GM18858 (cell line): Measurements from ENCODE around the gene GLP1R.

ENCODE experiments used
- ATAC-seq: cut with Tn5 transposase; IDR thresholded peaks from one replicate; pipeline ENCODE4 v1.9.1; 2021; ENCODE audit not compliant: unreplicated experiment

Gene GLP1R

DNA sequence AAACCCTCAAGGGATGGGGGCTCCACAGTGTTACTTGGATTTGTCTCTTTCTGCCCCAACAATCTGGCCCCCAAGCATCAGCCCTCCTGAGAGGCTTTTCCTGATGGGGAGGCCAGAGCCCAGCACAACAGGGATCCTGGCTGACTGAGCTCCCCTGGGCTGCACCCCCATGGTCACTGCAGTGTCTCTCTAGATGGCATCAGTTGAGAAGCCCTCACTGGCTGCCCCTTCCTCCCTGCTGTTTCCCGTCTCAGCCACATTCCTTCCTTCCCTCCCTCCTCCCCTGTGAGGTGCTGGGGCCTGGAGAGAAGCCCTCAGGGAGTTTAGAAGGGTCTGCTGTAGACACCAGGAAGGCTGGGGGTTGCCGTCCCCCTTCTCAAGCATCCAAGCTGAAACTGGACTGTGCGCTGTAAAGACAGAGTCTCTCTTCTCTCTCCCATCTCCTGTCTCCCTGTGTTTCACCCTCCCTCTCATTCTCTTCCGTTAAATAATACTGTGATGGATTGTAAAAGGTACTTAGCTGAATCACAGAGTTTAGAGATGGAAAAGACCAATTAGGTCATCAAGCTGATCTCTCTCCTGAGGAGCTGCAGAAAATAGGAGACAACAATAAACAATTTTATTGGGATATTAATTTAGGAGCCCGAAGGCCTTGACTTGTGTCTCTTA lies 36.7 kb downstream of the GLP1R start:
- ATAC-seq: no peak

GRCh38 chr6:39086294-39086693 lies 37.7 kb downstream of the GLP1R start:
- ATAC-seq: peak; percentile 61

- ATAC-seq: no peak
These were observed 38.1 kb downstream of the GLP1R start for GRCh38 chr6:39086711-39087110.

GRCh38 chr6:39087197-39087596 lies 38.6 kb downstream of the GLP1R start:
- ATAC-seq: no peak

GRCh38 chr6:39088331-39088730 lies 39.8 kb downstream of the GLP1R start:
- ATAC-seq: no peak

- no peak for ATAC-seq
These were observed 41.5 kb downstream of the GLP1R start for GRCh38 chr6:39090036-39090435.

DNA sequence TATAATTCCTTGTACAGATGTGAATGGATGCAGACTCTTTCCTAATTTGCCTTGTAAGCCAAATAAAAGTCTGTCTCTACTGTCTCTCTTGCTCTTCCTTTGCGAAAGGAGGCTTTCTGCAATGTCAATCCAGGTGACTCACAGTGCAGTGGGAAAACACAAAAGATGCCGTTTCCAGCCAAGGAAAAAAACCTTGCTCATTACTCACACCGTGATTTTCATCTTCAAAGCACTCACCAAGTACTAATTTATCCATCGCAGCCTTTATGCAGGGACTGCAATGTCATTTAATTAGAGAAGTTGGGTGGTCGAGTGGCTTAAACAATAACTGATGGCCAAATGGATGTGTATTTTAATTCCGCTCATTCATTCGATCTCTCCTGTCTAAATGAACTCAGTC lies 42.6 kb downstream of the GLP1R start:
- no peak for ATAC-seq

GRCh38 chr6:39092124-39092523 lies 43.5 kb downstream of the GLP1R start:
- ATAC-seq: no peak

DNA sequence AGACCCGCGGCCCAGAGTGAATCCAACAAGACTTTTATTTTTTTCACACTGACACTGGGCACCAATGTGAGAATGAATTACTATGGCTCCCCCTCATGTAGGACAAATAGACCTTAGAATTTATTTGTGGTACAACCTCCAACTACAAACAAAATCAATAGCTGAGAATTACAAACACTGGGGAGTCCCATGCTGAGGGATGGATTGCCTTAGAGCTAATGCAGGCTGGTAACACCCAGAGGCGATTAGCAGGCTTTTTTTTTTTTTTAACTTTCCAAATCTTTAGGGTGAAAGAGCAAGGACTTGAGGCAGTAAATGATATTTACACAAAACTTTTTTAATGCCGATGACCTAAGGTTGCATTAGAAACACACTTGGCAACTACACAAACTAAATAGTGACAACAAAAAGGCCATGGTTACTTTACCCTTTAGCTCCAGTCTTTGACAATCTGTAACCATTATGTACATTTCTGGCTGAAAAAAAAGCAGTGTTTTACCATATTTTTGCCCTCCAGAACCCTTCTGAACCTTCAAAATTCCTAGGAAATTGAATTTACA lies 44.6 kb downstream of the GLP1R start:
- ATAC-seq: no peak

- ATAC-seq: no peak
These were observed 47.0 kb downstream of the GLP1R start for GRCh38 chr6:39095578-39095977.

- no peak for ATAC-seq
These were observed 51.8 kb downstream of the GLP1R start for GRCh38 chr6:39100358-39100757.

DNA sequence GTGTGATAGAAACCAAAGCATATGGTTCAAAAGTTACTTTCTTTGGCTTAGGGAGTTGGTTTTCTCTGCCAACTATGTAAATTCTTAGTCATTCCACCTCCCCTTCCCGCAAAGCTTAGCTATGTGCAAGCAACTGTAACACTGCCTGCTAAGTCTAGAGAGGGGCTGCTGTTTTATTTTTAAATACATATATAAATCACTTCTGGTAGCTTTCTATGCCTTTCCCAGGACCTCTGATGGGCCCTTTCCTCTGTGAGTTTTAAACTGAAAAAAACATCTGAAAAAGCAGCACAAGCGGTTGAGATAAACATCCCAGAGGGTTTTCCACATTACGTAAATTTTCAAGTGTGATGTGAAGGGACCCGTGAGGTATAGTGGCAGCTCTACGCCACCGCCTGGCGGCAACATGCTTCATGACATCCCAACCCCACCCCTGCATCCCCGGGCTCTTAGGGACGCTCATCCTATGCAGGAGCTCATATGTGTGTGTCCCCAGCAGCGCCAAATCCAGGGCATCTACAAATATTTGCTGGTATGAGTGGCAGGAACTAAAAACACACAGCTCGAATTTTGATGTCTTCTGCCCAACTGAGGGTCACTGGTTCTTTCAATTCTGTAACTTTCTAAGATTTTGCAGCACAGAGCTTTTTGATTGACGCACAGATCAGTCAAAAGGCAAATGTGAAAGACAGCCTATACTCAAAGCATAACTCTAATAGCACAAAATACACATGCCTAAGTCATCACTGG lies 53.7 kb downstream of the GLP1R start:
- no peak for ATAC-seq

GRCh38 chr6:39102821-39103136 lies 54.2 kb downstream of the GLP1R start:
- ATAC-seq: peak; percentile 61

GRCh38 chr6:39104528-39104927 lies 55.9 kb downstream of the GLP1R start:
- ATAC-seq: no peak

DNA sequence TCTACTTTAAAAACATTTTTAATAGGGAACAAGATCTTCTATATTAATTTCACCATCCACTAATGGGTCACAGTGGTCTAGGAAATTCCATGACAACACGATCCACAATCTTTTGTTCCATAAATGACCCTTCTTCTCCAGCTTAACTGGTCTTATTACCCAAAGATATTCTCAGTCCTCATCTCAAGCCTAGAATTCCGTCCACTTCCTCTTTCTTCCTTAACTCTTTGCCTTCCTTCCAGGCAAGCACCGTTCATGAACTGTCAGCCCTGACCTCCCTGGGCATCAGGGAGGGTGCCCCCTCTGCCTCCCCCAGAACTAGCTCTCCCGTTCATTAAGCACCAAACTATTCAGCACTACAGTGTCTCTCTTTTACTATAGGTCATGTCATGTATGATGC lies 58.5 kb downstream of the GLP1R start:
- ATAC-seq: no peak

DNA sequence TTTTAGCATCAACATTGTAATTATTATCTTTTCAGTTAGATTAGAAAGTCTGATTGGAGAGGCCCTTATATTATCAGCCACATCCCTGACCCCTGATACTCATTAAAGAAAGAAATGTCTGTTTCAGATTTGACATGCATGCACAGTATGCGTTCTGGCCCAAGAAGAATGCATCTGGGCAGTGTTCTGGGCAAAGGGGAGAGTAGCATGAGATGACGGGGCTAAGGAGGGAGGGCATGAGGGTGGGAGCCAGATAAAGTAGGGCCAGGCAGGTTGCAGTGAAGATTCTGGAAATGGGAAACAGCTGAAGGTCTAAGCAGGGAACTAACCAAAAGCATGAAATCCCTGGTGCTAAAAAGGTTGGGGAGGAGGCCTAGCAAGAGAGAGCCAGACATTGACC lies 59.1 kb downstream of the GLP1R start:
- no peak for ATAC-seq

- ATAC-seq: no peak
These were observed 59.7 kb downstream of the GLP1R start for GRCh38 chr6:39108041-39108839.

- ATAC-seq: no peak
These were observed 62.7 kb downstream of the GLP1R start for GRCh38 chr6:39111280-39111679.

- ATAC-seq: no peak
These were observed 65.2 kb downstream of the GLP1R start for GRCh38 chr6:39113788-39114187.

DNA sequence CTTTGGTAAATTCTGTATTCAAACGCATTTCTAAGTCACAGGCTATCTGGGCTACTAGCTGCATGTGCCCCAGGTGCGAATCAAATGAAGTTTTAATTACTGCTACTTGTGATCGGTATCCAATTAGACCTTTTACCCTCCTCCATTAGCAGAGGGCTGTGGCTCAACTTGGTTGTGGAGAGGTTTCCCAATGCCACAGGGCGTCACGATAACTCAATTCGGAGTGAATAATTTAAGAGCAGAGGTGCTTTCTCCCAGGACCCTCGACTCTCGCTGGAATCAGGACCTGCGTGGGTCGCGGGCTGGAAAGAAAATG lies 65.8 kb downstream of the GLP1R start:
- peak; percentile 9 for ATAC-seq

GRCh38 chr6:39114704-39115599 lies 66.4 kb downstream of the GLP1R start, which contains the start of gene SAYSD1:
TSS of gene SAYSD1 (minus strand) at chr6:39115186. CDS start at chr6:39115089, 97 bp downstream.
- ATAC-seq: peak; percentile 79
